ENCODE measurements around the gene SSH3. TPM values are rescaled to one million over a fixed set of nuclear protein-coding genes. Genes with fewer than 3 reads are reported as not detected.

Gene SSH3
- polyA plus RNA-seq, 1 donor from 2014 or later: 0.89 TPM

DNA sequence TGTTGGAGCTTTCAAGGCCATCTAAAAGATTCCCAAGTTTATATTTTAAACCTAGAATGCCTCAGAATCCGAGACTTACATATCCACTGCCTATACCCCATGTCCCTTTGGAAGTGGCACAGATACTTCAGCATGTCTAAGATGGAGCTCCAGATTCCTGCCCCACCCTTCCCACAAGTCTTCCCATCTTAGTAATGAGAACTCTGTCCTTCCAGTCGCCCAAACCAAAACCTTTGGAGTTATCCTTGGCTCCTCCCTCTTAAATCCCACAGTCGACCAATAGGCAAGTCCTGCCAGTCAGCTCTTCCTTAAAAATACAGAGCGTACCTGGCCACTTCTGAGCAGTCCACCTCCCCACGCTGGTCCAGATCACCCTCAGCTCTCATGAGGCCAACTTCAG lies 45.7 kb downstream of the SSH3 start:
- no peaks in the 10 kb centered on the region for H3K9me3 ChIP-seq (ENCODE audit: low read length)
- no peaks in the 10 kb centered on the region for H4K20me1 ChIP-seq (ENCODE audit: insufficient read depth)
- H3K27me3 ChIP-seq (ENCODE audit: insufficient read depth, low read depth, low read length): no peaks in the 10 kb centered on the region
- no peak overlapping the region for H3K9ac ChIP-seq (ENCODE audit: low read length)
- no peaks in the 10 kb centered on the region for H3K9me2 ChIP-seq (ENCODE audit: insufficient read depth, low read length)
- no peaks in the 10 kb centered on the region for H3K79me2 ChIP-seq (replicated peaks; ENCODE audit: insufficient read depth, low read length)
- no peak overlapping the region for H3K4me2 ChIP-seq (ENCODE audit: low read length)
- no peak overlapping the region for H2AFZ ChIP-seq (ENCODE audit: low read depth, low read length)
- no peaks in the 10 kb centered on the region for H3F3A ChIP-seq (ENCODE audit: insufficient read depth, low read length, poor library complexity, severe bottlenecking)
- no peak overlapping the region for H3K4me3 ChIP-seq (ENCODE audit: low read length)
- H3K36me3 ChIP-seq (ENCODE audit: insufficient read depth, low read length): no peaks in the 10 kb centered on the region
- TF ChIP-seq, protein P1, sequence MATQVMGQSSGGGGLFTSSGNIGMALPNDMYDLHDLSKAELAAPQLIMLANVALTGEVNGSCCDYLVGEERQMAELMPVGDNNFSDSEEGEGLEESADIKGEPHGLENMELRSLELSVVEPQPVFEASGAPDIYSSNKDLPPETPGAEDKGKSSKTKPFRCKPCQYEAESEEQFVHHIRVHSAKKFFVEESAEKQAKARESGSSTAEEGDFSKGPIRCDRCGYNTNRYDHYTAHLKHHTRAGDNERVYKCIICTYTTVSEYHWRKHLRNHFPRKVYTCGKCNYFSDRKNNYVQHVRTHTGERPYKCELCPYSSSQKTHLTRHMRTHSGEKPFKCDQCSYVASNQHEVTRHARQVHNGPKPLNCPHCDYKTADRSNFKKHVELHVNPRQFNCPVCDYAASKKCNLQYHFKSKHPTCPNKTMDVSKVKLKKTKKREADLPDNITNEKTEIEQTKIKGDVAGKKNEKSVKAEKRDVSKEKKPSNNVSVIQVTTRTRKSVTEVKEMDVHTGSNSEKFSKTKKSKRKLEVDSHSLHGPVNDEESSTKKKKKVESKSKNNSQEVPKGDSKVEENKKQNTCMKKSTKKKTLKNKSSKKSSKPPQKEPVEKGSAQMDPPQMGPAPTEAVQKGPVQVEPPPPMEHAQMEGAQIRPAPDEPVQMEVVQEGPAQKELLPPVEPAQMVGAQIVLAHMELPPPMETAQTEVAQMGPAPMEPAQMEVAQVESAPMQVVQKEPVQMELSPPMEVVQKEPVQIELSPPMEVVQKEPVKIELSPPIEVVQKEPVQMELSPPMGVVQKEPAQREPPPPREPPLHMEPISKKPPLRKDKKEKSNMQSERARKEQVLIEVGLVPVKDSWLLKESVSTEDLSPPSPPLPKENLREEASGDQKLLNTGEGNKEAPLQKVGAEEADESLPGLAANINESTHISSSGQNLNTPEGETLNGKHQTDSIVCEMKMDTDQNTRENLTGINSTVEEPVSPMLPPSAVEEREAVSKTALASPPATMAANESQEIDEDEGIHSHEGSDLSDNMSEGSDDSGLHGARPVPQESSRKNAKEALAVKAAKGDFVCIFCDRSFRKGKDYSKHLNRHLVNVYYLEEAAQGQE (IDR thresholded peaks at IDR 0.05; ENCODE audit: borderline replicate concordance): no peak
- TF ChIP-seq EZH2 (IDR thresholded peaks at IDR 0.05; ENCODE audit: borderline replicate concordance, insufficient read depth, low read length, poor library complexity, severe bottlenecking) (no peak), MXI1 (conservative IDR thresholded peaks at IDR 0.05; ENCODE audit: poor library complexity, severe bottlenecking) (no peak), TAF1 (IDR thresholded peaks at IDR 0.05; ENCODE audit: low read depth) (no peak), POLR2AphosphoS5 (IDR thresholded peaks at IDR 0.05) (no peak), EP300 (conservative IDR thresholded peaks at IDR 0.05; ENCODE audit: poor library complexity, severe bottlenecking) (no peak), CTCF (IDR thresholded peaks at IDR 0.05; ENCODE audit: poor library complexity, severe bottlenecking) (no peak), SMC3 (conservative IDR thresholded peaks at IDR 0.05; ENCODE audit: poor library complexity) (no peak), RAD21 (conservative IDR thresholded peaks at IDR 0.05) (no peak)
- H3K27ac ChIP-seq (ENCODE audit: low read length): no peak overlapping the region

DNA sequence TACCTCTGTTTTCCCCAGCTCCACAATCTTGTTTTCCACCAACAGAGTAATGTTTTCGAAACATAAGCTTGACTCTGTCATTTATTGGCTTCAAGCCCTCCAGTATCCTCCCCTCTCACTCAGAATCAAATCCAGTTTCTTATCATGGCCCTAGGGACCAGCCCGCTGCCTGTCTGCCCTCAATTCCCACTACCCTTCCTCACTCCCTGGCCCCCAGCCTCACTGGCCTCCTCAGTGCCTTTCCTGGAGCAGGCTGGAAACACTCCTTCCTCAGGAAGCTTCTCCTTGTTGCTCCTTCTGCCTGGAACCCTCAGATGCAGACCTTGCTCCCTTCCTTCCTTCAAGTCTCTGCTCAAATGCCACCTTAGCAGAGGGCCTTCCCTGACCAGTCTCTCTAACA lies 46.1 kb downstream of the SSH3 start:
- Histone ChIP-seq H3K79me2 (replicated peaks; ENCODE audit: insufficient read depth, low read length) (no peaks in the 10 kb centered on the region), H3F3A (ENCODE audit: insufficient read depth, low read length, poor library complexity, severe bottlenecking) (no peaks in the 10 kb centered on the region), H2AFZ (ENCODE audit: low read depth, low read length) (no peak overlapping the region), H3K4me2 (ENCODE audit: low read length) (no peak overlapping the region), H3K9me2 (ENCODE audit: insufficient read depth, low read length) (no peaks in the 10 kb centered on the region), H3K27ac (ENCODE audit: low read length) (no peak overlapping the region), H3K36me3 (ENCODE audit: insufficient read depth, low read length) (no peaks in the 10 kb centered on the region), H4K20me1 (ENCODE audit: insufficient read depth) (no peaks in the 10 kb centered on the region), H3K27me3 (ENCODE audit: insufficient read depth, low read depth, low read length) (no peaks in the 10 kb centered on the region), H3K9me3 (ENCODE audit: low read length) (no peaks in the 10 kb centered on the region), H3K4me3 (ENCODE audit: low read length) (no peak overlapping the region), H3K9ac (ENCODE audit: low read length) (no peak overlapping the region)
- TF ChIP-seq TAF1 (IDR thresholded peaks at IDR 0.05; ENCODE audit: low read depth) (no peak), EP300 (conservative IDR thresholded peaks at IDR 0.05; ENCODE audit: poor library complexity, severe bottlenecking) (no peak), CTCF (IDR thresholded peaks at IDR 0.05; ENCODE audit: poor library complexity, severe bottlenecking) (no peak), POLR2AphosphoS5 (IDR thresholded peaks at IDR 0.05) (no peak), MXI1 (conservative IDR thresholded peaks at IDR 0.05; ENCODE audit: poor library complexity, severe bottlenecking) (no peak), SMC3 (conservative IDR thresholded peaks at IDR 0.05; ENCODE audit: poor library complexity) (no peak), RAD21 (conservative IDR thresholded peaks at IDR 0.05) (no peak), EZH2 (IDR thresholded peaks at IDR 0.05; ENCODE audit: borderline replicate concordance, insufficient read depth, low read length, poor library complexity, severe bottlenecking) (no peak)
- TF ChIP-seq, protein P1 (IDR thresholded peaks at IDR 0.05; ENCODE audit: borderline replicate concordance): no peak

Measured in neural cell (in vitro differentiated cells).